ENCODE measurements around the gene RNF144A. TPM values are rescaled to one million over a fixed set of nuclear protein-coding genes. Genes with fewer than 3 reads are reported as not detected.

RNF144A gene
- total and polyA plus RNA-seq, 10 of the 15 experiments (the other 5 are each of a cell fraction or from before 2014, with no cell fraction given), result 0.02 to 12.1 (median 0.48) TPM; not detected in 1

DNA sequence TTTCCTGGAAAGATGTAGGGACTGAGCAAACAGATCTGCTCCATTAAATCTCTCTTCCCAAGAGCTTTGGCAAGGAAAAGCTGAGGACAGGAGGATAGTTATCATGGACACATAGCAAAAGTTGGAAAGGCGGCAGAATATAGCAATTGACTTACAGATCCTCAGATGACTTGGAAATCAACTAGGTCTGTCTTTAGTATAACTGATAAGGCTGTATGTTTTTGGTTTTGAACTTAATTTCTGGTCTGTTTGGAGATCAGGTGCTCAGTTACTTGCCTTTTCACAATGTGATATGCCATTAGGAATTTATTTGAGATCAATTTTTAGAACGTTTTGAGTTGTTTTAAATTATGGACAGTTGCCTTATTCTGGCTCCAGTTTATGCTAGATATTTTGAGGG, 31.7 kb upstream of the RNF144A start (continued):
- TF ChIP-seq, protein P1, sequence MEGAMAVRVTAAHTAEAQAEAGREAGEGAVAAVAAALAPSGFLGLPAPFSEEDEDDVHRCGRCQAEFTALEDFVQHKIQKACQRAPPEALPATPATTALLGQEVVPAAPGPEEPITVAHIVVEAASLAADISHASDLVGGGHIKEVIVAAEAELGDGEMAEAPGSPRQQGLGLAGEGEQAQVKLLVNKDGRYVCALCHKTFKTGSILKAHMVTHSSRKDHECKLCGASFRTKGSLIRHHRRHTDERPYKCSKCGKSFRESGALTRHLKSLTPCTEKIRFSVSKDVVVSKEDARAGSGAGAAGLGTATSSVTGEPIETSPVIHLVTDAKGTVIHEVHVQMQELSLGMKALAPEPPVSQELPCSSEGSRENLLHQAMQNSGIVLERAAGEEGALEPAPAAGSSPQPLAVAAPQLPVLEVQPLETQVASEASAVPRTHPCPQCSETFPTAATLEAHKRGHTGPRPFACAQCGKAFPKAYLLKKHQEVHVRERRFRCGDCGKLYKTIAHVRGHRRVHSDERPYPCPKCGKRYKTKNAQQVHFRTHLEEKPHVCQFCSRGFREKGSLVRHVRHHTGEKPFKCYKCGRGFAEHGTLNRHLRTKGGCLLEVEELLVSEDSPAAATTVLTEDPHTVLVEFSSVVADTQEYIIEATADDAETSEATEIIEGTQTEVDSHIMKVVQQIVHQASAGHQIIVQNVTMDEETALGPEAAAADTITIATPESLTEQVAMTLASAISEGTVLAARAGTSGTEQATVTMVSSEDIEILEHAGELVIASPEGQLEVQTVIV (IDR thresholded peaks at IDR 0.05; ENCODE audit: borderline replicate concordance, partially characterized antibody), result no peak
- TF ChIP-seq, protein P2, sequence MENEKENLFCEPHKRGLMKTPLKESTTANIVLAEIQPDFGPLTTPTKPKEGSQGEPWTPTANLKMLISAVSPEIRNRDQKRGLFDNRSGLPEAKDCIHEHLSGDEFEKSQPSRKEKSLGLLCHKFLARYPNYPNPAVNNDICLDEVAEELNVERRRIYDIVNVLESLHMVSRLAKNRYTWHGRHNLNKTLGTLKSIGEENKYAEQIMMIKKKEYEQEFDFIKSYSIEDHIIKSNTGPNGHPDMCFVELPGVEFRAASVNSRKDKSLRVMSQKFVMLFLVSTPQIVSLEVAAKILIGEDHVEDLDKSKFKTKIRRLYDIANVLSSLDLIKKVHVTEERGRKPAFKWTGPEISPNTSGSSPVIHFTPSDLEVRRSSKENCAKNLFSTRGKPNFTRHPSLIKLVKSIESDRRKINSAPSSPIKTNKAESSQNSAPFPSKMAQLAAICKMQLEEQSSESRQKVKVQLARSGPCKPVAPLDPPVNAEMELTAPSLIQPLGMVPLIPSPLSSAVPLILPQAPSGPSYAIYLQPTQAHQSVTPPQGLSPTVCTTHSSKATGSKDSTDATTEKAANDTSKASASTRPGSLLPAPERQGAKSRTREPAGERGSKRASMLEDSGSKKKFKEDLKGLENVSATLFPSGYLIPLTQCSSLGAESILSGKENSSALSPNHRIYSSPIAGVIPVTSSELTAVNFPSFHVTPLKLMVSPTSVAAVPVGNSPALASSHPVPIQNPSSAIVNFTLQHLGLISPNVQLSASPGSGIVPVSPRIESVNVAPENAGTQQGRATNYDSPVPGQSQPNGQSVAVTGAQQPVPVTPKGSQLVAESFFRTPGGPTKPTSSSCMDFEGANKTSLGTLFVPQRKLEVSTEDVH (IDR thresholded peaks at IDR 0.05; ENCODE audit: low read depth, partially characterized antibody), result no peak
- TF ChIP-seq ATF7 (IDR thresholded peaks at IDR 0.05; ENCODE audit: low read depth) (no peak), KAT2A (conservative IDR thresholded peaks at IDR 0.05; ENCODE audit: control insufficient read depth, low read depth, low read length) (no peak), ZZZ3 (IDR thresholded peaks at IDR 0.05; ENCODE audit: control insufficient read depth, insufficient read length, low read depth) (no peak), JUNB (IDR thresholded peaks at IDR 0.05) (no peak), MYC (IDR thresholded peaks at IDR 0.05; ENCODE audit: insufficient read depth, insufficient read length, insufficient replicate concordance, low read length, severe bottlenecking) (no peak), STAT3 (IDR thresholded peaks at IDR 0.05; ENCODE audit: low read depth, low read length) (no peak), SMC3 (IDR thresholded peaks at IDR 0.05; ENCODE audit: borderline replicate concordance, low read length) (no peak)
